MCF 10A (cell line): ENCODE results near the gene AGXT. TPM values are rescaled to one million over a fixed set of nuclear protein-coding genes. Genes with fewer than 3 reads are reported as not detected.

ENCODE experiments used
- BruUV-seq: library from RNA; stranded (reverse); fragments of 400-500 nt; replicated peaks from 2 replicates; lab custom pipeline; 2021; lab: Mats Ljungman, UMichigan
- CTCF ChIA-PET: fragments of 300-600 bp; sonication (Branson Sonifier 250); formaldehyde crosslinking; extraction: SDS; loops from one replicate; lab custom pipeline; 2021; ENCODE audit warnings: antibody characterized with exemption, inconsistent platforms; lab: Yijun Ruan, JAX
- POLR2A ChIA-PET: fragments of 300-600, 350-650 bp; sonication (Branson Sonifier 250); formaldehyde crosslinking; extraction: SDS; loops from one replicate; lab custom pipeline; 2020; ENCODE audit warnings: antibody characterized with exemption, inconsistent platforms; lab: Yijun Ruan, JAX
- DNase-seq: peaks from one replicate; pipeline ENCODE4 v3.0.0-alpha.2; 2018; ENCODE audit not compliant: unreplicated experiment
- H3K27ac Mint-ChIP-seq: one replicate; pipeline ENCODE4 v1.8.0; 2022; ENCODE audit warnings: mild to moderate bottlenecking, low read depth, mixed read lengths; ENCODE audit not compliant: unreplicated experiment
- H3K27me3 Mint-ChIP-seq: one replicate; pipeline ENCODE4 v1.8.0; 2022; ENCODE audit warnings: mixed read lengths; ENCODE audit not compliant: insufficient read depth, unreplicated experiment
- H3K36me3 Mint-ChIP-seq: one replicate; pipeline ENCODE4 v1.8.0; 2022; ENCODE audit warnings: mild to moderate bottlenecking, moderate library complexity, mixed read lengths; ENCODE audit not compliant: insufficient read depth, unreplicated experiment
- H3K4me1 Mint-ChIP-seq: one replicate; pipeline ENCODE4 v1.8.0; 2022; ENCODE audit warnings: mixed read lengths; ENCODE audit not compliant: insufficient read depth, unreplicated experiment
- H3K4me3 Mint-ChIP-seq: one replicate; pipeline ENCODE4 v1.8.0; 2022; ENCODE audit warnings: mild to moderate bottlenecking, moderate library complexity, mixed read lengths; ENCODE audit not compliant: unreplicated experiment
- H3K9me3 Mint-ChIP-seq: one replicate; pipeline ENCODE4 v1.8.0; 2022; ENCODE audit warnings: mixed read lengths; ENCODE audit not compliant: unreplicated experiment
- intact Hi-C: fragments of 100-400 bp; cut with micrococcal nuclease; formaldehyde crosslinking; loops from 2 replicates; pipeline ENCODE4 v1.14.1; 2022
- total RNA-seq: library from RNA; stranded (reverse); gene quantifications from 2 replicates; pipeline ENCODE4 v1.2.3, GENCODE V29; 2022
- TF ChIP-seq, protein P1 (sequence below): fragments of 200-600 bp; IDR thresholded peaks from one replicate; pipeline ENCODE4 v1.8.0; 2022; ENCODE audit warnings: antibody characterized with exemption, mild to moderate bottlenecking; ENCODE audit not compliant: unreplicated experiment

The AGXT gene
- total RNA-seq, 1 experiment from 2014 or later = not detected

DNA sequence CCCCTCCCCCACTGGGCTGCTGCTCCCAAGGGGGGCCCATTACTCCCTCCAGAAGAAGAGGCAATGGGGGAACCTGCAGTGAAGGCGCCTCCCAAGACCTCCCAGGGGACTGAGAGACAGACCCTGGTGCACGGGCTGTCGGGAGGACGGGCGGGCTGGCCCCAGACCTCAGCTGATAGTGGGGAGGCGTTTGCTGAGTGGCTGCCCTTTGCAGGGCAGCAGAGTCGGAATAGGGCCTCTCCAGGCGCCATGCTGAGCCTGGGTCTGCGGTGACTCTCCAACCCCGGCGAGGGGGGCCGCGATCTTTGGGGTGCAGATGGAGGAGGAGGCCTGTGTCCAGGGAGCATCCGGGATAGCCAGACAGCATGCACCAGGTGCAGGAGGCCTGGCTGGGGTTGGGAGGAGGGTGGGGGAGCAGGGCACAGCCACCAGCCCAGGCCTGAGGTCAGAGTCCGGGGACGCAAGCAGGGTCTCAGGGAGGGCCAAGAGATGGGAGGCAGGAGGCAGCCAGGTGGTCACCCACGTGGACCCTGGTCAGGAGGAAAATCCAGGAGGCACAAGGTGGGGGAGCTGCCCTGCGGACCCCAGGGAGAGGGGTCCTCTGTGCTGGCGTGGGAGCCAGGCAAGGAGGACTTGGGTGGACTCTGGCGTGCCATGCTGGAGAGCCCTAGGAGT lies 48.5 kb downstream of the AGXT start:
- Mint-ChIP-seq H3K27me3 (no peaks in the 10 kb centered on the region), H3K27ac (no peak overlapping the region), H3K9me3 (no peaks in the 10 kb centered on the region), H3K36me3 (peaks cover 6% of the 10 kb centered on the region), H3K4me3 (no peak overlapping the region), H3K4me1 (peaks cover 23% of the 10 kb centered on the region)
- ChIA-PET CTCF (interaction anchor here (0.5 to 1.3 kb wide), 2 partner anchors 26 to 65 kb away, joined by 3 to 5 read pairs; no protein-coding TSS in a partner anchor), POLR2A (interaction anchor here (0.5 kb wide), 1 partner anchor 476 kb away, joined by 4 read pairs; no protein-coding TSS in a partner anchor)
- no peak for DNase-seq
- TF ChIP-seq, protein P1, sequence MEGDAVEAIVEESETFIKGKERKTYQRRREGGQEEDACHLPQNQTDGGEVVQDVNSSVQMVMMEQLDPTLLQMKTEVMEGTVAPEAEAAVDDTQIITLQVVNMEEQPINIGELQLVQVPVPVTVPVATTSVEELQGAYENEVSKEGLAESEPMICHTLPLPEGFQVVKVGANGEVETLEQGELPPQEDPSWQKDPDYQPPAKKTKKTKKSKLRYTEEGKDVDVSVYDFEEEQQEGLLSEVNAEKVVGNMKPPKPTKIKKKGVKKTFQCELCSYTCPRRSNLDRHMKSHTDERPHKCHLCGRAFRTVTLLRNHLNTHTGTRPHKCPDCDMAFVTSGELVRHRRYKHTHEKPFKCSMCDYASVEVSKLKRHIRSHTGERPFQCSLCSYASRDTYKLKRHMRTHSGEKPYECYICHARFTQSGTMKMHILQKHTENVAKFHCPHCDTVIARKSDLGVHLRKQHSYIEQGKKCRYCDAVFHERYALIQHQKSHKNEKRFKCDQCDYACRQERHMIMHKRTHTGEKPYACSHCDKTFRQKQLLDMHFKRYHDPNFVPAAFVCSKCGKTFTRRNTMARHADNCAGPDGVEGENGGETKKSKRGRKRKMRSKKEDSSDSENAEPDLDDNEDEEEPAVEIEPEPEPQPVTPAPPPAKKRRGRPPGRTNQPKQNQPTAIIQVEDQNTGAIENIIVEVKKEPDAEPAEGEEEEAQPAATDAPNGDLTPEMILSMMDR = no peak
- BruUV-seq = no TSS peak
- intact Hi-C loops = no loop called here

DNA sequence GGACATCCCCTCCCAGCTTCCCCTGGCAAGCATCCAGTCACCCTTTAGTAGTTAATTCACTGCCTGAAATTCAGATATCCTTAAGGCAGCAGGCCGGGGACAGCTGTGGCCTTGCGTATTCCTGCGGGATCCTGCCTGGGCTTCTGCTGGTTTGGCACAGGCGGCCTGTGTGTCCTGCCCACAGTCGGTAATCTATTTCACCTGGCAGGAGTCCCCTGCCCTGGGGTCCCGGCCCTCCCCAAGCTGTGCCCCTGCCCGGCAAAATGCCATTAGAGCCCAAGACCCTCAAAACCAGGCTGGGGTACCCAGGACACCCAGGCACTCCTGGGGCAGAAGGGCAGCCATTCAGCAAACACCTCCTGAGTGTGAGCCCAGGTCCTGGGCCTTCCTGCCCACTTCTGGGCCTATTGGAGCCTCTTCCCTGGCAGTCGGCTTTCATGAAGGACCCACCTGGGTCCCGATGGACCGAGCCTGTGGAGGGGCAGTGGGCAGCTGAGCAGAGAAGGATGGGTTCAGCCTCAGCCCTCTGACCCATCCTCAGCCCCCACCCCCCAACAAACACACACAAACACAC lies 49.1 kb downstream of the AGXT start:
- no peak for DNase-seq
- BruUV-seq = no TSS peak
- peaks cover 17% of the 10 kb centered on the region for H3K4me1 Mint-ChIP-seq
- no peaks in the 10 kb centered on the region for H3K9me3 Mint-ChIP-seq
- ChIA-PET POLR2A (interaction anchor here (0.5 kb wide), 1 partner anchor 475 kb away, joined by 4 read pairs; no protein-coding TSS in a partner anchor), CTCF (interaction anchor here (1.3 kb wide), 1 partner anchor 66 kb away, joined by 3 read pairs; no protein-coding TSS in a partner anchor)
- intact Hi-C loops = no loop called here
- H3K36me3 Mint-ChIP-seq = peaks cover 6% of the 10 kb centered on the region
- no peak overlapping the region for H3K4me3 Mint-ChIP-seq
- TF ChIP-seq, protein P1 = no peak
- H3K27ac Mint-ChIP-seq = no peak overlapping the region
- no peaks in the 10 kb centered on the region for H3K27me3 Mint-ChIP-seq

DNA sequence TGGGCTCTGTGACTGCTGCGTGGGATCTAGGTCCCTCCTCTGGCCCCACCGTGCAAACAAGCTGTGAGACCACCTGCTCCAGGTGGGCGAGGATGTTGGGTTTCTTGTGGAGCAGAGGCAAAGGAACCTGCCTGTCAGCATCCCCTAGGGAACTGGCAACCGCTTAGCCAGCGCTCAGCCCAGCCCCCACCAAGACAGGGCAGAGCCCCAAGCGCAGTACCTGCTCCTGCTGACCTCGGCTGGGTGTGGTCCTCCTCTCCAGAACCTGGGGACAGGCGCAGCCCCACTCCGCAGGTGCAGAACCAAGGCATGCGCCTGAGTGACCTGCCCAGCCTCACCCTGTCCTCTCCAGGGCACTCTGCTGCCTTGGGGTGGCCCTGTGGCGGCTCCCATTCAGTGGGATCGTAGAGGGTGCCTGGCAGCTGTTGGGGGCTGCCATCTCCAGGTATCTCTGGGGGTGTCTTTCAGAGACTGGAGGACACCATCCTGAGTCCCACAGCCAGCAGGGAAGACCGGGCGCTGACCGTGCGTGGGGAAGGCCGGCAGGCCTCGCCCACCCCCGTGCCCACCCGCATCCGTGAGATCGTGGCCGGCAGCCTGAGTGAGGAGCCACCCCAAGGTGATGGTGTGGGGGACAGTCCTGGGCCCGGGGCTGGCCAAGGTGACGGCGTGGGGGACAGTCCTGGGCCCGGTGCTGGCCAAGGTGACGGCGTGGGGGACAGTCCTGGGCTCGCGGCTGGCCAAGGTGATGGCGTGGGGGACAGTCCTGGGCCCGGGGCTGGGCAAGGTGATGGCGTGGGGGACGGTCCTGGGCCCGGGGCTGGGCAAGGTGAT lies 49.9 kb downstream of the AGXT start:
- Mint-ChIP-seq H3K27ac (no peak overlapping the region), H3K27me3 (no peaks in the 10 kb centered on the region), H3K4me3 (no peak overlapping the region), H3K4me1 (peaks cover 10% of the 10 kb centered on the region), H3K9me3 (no peaks in the 10 kb centered on the region), H3K36me3 (peaks cover 6% of the 10 kb centered on the region)
- TF ChIP-seq, protein P1 = no peak
- DNase-seq = no peak
- BruUV-seq = no TSS peak
- ChIA-PET POLR2A (no interaction called here), CTCF (no interaction called here)
- intact Hi-C loops = no loop called here
